HG03064 (cell line): ENCODE measurements around the gene AHSA1.

Experiments
- ATAC-seq: cut with Tn5 transposase; IDR thresholded peaks from one replicate; pipeline ENCODE4 v1.9.1; 2021; ENCODE audit warnings: low read depth; ENCODE audit not compliant: unreplicated experiment

AHSA1 gene

DNA sequence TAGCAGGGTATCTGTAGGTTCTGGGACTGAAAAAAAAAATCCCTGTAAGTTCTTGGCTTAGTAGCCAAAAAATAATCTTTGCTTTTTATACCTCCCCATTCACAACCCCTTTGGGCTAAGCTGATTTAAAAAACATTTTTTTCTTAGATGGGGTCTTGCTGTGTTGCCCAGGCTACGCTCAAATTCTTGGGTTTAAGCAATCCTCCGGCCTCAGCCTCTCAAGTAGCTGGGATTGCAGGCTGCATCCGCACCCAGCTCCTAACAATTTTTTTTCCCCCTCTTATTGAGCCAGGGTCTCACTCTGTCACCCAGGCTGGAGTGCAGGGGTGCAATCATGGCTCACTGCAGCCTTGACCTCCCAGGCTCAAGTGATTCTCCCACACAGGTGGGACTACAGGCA is 49.9 kb downstream of the AHSA1 start:
- no peak for ATAC-seq

DNA sequence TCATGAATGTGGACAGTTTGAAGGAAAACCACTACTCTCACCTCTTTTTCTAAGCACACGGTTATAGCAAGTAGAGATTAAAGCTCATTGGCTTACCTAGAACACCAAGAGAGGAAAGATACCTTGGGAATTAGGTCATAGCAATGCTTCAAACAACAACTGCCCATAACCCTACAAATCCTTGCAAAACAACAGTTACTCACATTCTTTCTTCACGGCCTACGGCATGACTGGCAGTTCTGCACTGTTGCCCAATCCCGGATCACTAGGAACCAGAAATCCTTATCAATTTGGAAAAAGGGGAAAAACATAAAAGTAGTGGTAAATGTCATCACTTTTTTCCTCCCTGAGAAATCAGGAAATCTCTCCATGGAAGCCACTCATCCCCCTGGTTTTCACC is 50.4 kb downstream of the AHSA1 start:
- ATAC-seq = no peak

DNA sequence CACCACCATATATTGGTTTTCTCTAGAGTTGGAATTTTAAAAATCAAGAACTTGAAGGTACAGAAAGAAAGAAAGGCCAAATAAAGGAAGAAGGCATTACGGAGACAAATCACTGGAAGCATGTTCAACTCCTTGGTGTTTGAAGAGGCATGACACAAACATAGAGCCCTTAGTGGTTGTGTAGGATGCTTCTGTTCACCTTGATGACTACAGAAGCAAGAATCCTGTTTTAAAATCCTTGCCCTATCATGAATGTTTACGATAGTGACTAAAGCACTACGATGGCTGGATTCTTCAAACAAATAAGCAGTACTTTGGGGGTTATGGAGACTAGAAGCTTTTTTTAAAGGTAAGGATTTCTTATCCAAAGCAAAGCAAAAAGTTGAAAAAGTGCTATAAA is 51.0 kb downstream of the AHSA1 start:
- ATAC-seq = no peak

DNA sequence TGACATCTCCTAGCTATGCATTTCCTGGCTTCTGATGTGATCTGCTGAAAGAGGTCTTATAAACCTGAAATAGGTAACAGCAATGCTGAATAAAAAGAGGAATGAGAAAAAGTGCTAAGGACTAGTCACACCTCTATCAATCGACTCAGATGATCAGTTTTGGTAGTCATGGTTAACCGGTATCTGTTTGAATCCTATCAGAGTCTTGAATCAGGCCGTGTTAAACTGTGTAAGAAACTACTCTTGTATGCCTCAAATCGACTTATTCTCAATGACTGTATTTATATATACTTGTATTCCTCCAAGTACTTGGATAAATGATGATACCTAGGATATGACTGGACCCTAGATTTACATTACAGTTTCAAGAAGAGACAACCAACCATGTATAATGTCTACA is 51.5 kb downstream of the AHSA1 start:
- ATAC-seq = no peak

DNA sequence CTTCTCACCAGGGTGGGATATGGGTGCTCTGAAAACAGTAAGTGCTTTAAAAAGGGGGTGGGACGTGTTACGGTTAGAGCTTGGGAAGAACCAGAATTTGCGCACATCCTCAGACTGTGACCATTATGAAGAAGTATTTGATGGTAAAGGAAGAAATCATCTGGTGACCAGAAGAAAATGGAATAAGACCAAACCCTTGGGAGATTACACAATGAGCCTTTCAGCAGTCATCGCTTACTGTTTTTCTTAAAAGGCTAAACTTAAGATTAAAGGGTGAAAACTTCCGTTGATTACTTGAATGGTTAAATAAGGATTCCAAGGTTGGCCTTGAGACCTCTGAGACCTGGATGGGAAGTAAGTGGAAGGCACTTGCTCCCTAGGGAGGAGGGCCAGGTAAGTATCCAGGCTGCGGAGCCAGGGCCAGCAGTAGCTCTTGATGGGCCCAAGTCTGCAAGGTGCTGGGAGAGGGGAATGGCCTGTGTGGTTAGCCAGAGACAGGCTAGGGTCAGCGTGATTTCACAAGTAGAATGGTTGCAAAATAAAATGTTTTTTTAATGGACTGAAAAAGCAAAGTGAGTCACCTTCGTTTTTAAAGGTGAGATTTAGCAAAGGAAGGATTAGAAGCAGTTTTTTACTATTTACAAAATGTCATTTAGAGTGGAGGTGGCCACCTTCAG is 53.7 kb downstream of the AHSA1 start:
- no peak for ATAC-seq

DNA sequence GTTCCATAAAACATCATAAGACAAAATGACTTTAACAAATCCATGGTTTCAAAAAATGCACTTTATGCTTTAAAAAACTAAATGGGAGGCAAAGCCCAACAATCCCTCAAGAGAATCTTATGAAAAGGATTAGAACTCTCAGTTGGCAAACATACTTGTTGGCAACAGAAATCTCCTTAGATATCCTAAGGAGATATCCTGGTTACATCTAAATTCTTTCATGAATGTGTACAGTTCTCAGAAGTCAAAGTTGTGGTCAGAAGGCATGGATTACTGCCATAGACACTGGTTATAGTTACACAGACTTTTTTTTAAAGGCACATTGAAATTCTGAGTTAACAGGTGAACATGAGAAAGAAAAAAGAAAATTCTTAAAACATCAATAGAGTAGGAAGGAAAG is 58.2 kb downstream of the AHSA1 start:
- no peak for ATAC-seq
